GM19395 (cell line): ENCODE measurements around the gene TIGD3.

ENCODE experiments used
- ATAC-seq: cut with Tn5 transposase; IDR thresholded peaks from one replicate; pipeline ENCODE4 v1.9.1; 2021; ENCODE audit warnings: mild to moderate bottlenecking, moderate library complexity; ENCODE audit not compliant: unreplicated experiment

The TIGD3 gene

DNA sequence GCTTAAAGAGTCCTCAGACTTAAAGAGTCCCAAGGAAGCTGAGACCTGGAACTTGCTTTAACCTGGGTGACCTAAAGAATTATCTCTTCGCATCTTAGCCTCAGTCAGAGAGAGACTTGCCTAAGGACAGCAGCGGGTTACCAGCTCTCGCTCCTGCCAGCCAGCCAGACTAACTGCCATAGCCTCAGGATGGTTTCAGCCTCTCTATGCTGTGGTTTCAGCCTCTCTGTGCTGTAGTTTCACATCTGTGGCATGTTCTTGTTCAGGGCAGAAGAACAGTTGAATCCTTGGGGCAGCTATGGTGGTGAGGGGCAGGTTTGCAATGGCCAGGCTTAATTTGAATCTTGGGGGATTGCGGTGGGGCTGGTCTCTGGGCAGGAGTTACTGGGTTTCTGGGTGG is 34.2 kb downstream of the TIGD3 start:
- no peak for ATAC-seq

DNA sequence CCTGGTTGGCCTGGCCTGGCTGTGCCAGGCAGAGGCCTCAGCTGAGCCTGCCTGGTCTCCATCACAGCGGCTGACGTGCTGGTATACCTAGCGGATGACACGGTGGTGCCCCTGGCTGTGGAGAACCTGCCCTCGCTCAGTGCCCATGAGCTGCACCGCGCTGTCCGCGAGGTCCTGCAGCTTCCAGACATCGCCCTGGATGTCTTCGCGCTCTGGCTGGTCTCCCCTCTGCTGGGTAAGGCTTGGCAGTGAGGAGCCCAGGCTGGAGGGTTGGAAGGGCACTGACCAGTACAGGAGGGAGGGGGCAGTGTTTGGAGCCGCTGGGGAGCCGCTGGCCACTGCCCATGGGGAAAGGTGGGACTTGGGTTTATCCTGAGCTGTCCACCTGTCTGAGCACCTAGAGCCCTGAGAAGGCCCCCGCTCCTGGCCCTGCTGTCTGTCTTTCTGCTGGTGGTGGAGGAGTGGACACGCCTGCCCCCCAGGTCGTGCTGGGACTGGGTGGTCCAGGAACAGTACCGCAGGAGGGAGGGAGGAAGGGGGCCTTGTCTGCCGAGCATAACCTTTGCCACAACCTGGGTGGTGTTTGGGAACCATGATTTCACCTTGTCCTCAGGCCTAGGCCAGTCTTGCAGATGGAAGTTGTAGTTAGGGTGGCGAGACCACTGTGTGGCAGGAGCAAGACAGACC is 34.9 kb downstream of the TIGD3 start:
- ATAC-seq: no peak

DNA sequence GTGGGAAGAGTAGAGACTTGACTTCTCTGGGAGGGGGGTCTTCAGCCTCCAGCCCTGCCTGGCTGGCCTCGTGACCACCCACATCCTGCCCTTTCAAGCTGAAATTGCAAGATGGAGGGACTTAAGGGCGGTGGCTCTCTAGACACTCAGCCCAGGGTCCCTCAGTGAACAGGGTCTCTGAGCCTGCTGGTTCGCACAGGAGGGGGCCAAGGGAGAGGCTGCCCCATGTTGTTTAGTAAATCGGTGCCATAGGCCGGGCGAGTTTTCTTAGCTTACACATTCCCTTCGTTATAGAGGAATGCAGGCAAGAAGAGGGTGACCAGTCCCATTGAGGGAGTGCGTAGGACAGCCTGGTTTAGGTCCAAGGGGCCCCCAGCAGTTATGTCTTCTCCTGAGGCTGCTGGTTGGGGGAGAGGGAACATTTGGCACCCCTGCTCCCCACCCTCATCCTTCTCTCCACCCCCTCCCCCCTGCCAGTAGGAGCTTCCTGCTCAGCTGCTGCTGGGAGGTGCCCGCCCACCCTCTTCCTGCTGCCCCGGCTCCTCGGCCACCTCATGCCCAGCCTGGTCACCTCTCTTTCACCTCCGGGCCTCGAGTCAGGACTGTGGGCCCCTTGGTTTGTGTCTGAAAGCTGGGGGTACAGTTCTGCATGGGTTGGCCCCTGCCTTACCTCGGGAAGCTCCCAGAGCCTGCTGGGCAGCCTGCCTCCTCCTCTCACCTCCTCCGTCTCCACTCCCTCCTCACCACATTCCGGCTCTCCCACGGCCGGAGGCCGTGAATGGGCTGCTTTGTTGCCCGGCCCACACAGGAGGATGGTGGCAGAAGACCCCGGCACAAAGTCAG is 35.8 kb downstream of the TIGD3 start:
- no peak for ATAC-seq

DNA sequence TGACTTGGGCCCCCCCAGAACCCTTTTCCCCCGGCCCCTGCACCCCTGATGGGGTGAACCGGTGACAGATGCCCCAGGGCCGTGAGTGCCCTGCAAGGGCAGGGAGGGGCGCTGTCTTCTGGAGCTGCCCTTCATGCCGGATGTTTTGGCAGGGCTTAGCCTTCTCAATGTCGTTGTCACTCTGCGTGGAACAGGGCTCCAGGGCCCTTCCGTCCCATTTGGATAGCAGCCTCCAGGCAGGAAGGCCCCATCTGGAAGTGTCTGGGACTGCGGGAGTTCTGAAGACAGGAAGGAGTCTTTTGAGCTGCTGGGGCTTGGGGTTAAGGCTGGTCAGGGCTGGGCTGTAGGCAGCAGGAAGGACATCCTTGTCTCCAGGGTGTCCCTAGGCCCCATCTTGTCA is 36.4 kb downstream of the TIGD3 start:
- no peak for ATAC-seq

DNA sequence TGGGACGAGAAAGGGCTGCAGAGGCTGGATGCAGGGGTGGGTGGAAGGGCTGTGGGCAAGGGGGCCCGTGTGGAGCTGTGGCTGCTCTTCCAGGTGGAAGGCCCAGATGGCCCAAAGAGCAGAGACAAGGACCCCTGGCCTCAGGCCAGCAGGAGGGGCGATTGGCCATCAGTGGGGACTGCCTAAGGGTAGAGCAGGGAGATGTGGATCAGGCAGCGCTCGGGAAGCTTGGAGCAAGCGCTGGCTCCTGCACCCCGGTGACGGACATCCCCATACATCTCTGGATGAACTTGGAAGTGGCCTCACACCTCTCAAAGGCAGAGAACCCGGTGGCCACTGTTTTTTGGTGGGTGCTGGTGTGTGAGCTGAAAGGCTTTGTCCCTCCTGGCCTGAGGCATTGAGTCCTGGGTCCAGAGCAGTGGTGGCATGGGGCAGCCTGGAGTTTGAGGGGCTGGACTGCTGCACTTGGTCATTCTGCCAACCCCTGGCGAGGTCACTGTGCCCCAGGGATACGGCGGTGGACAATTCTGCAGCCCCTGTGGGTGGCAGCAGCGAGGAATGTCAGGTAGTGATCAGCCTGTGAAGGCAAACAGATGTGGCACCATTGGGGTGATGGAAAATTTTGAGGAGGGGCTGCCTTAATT is 37.8 kb downstream of the TIGD3 start:
- no peak for ATAC-seq

DNA sequence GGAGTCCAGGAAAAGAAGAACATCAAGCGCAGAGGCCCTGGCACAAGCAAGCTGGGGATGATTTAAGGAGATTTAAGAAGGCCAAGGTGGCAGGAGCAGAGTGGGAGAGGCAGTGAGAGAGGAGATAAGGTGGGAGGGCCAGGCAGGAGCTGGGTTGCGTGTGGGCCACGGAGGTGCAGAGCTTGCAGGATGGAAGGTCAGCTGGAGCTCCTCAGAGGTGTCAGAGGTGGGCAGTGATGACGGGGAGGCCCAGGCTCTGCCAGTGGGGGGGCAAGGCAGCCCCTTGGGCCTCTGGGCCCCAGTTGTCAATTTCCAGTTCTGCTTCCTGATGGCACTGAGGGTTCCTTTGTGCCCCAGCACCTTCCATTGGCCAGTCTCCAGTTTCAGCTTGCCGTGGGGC is 38.3 kb downstream of the TIGD3 start:
- ATAC-seq: no peak

DNA sequence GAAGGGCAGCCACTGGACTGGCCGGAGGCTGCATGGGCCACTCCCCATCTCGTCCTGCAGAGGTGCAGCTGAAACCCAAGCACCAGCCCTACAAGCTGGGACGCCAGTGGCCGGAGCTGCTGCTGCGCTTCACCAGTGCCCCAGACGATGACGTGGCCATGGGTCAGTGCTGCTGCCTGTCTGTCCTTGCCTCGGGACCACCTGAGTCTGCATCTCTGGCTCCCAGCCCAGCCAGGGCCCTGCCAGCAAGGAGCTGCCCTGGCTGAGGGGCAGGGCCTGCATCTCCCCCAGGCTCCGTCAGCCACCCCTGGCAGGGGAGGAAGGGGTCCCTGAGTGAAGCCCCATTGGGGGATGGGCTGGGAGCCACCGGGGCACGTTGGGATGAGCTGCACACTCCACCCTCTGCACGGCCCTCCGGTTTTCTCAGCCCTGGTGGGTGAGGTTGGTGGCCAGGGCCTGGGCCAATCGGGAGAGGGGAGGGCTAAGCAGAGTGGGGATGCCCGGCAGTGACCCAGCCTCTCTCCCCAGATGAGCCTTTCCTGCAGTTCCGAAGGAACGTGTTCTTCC is 39.0 kb downstream of the TIGD3 start:
- ATAC-seq: no peak

DNA sequence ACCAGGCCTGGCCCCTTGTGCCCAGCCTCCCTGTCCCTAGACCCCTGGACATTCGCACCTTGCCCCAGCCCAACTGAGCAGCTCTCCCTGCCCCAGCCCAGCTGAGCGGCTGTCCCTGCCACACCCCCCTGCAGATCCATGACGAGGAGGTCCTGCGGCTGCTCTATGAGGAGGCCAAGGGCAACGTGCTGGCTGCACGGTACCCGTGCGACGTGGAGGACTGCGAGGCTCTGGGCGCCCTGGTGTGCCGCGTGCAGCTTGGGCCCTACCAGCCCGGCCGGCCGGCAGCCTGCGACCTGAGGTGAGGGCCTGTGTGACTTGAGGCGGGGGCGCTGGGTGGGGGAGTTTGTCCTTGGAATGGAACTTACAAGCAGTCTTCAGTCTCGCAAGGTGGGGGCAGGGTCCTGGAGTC is 39.6 kb downstream of the TIGD3 start:
- no peak for ATAC-seq

DNA sequence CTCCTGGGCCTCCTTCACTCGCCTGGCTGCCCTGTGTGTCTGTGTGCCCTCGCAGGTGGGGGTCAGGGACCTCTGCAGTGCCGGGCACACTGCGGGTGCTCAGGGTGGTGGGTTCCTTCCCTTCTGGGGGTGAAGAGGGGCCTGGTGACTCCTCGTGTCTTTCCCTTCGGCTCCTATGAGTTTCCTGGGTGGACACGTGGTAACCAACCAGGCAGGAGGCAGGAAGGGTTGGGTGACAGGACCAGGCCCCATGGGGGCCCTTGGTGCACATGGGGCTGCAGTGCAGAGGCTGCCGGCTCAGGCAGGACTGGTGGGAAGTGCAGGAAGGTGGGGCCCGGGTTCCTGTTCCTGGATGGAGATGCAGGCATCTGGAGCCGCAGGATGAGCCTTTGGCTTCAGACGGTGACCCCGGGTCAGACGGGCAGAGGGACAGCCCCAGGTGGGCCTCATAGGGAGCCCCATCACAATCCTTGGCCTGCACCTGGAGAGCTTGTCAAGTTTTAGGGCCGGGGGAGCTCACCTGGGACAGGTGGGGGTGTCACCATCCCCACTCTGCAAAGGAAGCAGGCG is 41.5 kb downstream of the TIGD3 start:
- ATAC-seq: no peak

DNA sequence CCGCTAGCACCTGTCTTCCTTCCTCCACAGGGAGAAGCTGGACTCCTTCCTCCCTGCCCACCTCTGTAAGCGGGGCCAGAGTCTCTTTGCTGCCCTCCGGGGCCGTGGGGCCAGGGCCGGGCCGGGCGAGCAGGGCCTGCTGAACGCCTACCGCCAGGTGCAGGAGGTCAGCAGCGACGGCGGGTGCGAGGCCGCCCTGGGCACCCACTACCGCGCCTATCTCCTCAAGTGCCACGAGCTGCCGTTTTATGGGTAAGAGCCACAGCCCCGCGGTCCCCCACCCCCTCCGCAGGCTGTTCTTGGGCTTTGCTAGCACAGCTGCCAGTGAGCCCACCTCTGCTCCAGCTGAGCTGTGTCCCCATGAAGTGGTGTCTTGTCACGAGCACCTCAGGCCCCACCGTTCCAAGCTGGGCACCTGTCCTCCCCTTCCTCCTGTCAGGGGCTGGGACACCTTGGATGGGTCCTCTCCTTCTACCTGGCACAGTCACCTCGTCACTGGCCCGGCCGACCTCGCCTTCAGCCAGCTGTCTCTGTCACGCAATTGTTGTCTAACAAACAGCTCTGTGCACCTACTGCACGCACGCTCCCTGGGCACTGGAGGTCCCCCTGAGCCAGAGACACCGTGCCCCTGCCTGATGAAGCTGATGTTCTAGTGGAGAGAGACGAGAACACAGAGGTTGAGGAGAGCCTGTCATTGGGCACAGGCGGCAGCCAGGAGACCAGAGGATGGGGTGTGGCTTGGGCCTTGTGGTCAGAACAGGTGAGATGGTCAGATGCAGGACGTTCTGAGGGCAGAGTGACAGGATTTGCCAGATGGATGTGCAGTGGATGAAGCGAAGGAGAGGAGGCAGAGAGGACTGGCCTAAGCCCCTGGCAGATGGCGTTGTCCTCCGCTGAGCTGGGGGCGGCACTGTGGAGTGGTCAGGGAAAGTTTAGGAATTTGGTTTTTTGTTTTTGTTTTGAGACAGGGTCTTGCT is 42.5 kb downstream of the TIGD3 start:
- no peak for ATAC-seq

DNA sequence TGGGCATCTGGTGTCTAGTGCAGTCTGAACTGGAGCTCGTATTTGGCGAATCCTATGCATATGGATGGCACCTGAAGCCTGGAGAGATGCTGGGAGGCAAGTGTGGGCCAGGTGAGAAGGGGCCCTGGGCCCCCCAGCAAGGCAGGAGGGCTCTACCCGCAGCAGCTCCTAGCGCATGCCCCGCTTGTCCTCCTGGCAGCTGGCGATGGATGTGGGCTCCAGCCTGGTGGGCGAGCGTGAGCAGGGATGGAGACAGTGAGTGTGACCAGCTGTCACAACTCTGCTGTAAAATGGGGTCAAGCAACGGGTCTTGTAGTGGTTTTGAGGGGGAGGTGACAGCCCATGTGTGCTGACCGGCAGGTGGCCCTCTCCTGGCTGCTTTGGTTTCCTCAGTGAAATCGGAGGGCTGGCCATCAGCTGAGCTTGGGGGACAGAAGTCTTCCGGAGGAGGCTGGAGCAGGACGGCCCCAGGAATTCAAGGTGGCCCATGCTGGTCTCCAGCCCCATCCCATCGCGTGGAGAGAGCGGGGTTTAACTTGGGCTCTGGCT is 43.9 kb downstream of the TIGD3 start:
- no peak for ATAC-seq

DNA sequence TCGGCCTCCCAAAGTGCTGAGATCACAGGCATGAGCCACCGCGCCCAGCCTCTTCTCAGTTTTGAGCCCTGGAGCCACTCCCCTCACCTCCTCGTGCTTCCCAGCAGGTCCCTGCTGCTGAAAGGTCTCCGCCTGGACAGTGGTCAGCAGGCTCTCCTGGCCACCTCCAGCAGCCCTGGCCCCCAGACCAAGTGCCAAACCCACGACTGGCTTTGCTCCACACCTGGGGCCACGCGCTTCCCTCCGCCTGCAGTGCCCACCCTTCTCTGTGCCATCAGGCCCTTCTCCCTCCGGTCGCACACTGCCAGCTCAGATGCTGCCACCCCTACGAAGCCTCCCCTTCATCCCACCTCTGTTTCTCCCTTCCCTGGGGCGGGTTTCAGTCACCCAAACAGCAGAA is 44.7 kb downstream of the TIGD3 start:
- ATAC-seq: no peak

DNA sequence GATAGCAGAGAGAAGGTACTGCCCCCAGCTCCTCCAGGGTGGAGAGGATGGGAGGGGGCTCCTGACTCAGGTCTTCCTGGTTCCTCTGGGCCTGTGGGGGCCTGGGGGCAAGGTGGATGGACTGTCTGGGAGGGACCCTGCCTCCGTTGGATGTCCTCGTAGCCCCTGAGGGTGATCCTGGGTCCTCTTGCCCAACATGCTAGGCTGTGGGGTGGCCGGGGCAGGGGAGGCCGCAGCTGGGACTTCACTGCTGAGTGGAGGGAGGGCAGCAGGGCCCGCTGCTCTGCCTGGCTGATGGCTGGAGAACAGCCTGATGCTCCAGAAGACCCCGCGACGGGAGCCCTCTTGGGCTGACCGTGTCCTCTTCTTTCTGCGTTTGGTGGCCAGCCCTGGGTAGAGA is 45.3 kb downstream of the TIGD3 start:
- ATAC-seq: no peak

DNA sequence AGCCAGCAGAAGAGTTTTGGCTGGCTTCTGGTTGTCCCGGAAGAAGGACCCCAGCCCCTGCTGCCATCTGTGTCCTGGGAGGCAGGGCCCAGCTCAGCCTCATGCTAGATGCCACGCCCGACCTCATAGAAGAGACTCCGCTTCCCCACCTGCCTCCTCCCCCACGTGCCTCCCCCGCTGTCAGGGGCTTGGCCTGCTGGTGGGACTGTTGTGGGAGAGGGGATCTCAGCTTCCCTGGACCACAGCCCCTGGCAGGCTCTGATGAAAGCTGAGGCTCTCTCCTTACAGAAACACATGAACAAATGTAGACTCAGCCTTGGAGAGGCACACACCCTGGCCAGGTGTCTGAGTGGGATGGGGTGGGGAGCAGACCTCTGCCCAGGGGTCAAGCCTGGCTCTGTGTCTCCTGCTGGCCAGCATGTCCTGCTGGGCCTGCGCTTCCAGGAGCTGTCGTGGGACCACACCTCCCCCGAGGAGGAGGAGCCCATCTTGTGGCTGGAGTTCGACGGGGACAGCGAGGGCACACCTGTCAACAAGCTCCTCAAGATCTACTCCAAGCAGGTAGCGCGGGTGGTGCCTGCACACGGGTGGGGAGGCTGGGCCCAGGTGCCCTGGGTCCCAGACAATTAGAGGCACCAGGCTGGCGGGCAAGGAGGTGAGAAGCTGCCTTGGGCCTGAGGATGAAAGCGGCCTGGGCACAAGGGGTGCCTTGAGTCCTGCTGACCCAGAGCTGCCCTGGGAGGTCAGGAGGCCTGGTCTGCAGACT is 45.9 kb downstream of the TIGD3 start:
- ATAC-seq: no peak

DNA sequence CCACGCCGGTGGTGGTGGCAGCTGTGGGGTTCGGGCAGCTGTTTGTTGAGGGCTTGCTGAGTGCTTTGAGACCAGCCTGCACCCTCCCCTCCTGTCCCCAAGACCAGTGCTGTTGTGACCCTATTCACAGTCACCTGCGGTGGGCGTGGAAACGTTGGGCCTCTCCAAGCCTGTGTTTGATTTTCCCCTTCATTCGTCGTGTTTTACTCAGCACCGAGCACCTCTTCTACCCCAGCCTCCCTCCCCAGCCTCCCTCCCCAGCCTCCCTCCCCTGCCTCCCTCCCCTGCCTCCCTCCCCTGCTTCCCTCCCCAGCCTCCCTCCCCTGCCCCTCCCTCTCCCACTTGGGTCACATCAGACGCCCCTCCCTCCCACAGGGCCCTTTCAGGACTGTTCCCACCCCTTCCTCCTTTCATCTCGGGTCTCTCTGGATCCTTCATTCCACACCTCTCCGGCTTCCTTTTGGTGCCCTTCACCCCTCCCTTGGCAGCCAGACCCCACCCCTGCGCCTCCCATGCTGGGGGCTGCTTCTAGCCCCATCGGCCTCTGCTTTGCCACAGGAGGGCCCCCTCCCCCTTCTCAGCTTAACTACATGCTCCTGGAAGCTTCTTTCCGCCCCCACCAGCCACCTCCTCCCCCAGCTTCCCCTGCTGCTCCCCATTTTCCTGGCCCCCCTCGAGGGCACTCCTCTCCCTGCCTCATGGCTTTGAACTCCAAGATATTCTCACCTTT is 46.7 kb downstream of the TIGD3 start:
- no peak for ATAC-seq

DNA sequence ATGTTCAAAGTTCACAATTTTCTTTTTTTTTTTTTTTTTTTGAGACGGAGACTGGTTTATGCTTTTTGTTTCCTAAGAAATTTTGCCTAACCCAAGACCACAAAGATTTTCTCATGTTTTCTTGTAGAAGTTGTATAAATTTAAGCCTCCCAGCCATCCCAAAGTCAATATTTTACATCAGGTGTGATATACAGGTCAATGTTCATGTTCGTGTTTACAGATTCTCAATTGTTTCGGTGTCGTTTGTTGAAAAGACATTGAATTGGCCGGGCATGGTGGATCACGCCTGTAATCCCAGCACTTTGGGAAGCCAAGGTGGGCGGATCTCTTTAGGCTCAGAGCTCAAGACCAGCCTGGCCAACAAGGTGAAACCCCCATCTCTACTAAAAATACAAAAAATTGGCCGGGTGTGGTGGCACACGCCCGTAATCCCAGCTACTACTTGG is 47.3 kb downstream of the TIGD3 start:
- ATAC-seq: no peak

DNA sequence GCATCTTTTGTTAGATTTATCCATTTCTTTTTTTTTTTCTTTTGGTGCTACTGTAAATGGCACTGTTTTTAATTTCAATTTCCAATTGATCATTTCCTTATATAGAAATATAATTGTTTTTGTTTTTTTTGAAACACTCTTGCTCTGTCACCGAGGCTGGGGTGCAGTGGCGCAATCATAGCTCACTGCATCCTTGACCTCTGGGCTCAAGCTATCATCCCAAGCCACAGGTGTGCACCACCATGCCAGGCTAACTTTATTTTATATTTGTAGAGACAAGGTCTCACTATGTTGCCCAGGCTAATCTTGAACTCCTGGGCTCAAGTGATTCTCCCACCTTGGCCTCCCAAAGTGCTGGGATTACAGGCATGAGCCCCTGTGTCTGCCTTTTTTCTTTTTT is 48.2 kb downstream of the TIGD3 start:
- no peak for ATAC-seq

DNA sequence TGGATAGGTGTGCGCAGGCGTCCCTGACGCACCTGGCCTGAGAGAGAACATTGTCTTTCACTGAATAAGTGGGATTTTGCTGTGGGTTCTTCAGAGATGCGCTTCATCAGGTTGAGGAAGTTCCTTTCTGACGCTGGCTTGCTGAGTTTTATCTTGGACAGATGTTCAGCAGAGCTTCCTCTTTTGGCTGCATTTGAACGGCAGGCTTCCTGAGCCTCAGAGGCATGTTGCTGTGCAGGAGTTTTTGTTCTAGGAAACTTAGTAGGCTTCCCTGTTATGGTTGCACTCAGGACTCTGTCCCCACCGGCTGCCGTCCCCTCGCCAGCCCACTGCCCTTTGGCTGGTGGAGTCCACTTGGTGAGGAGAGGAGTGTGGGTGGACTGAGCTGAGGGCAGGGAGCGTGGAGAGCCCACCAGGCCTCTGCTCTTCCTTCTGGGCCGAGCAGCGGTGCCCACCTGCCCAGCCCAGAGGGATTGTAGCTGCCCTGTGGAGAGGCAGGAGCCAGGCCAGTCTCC is 49.1 kb downstream of the TIGD3 start:
- ATAC-seq: no peak
